ENCODE measurements around the gene VEZF1.
A peak's percentile ranks its signal among the peaks of the same experiment; 100 is the strongest.

Gene VEZF1

GRCh38 chr17:57995076-57995956 lies 7.3 kb upstream of the VEZF1 start:
- peak overlapping the region; percentile 20; the same call in 1 of the 2 replicates for H3K27ac ChIP-seq (ENCODE audit: low read length)
- peaks cover 45% of the 10 kb centered on the region for H3K4me1 ChIP-seq (ENCODE audit: low read length)
- H3K4me3 ChIP-seq (ENCODE audit: low read length), result no peak overlapping the region
- peaks cover 35% of the 10 kb centered on the region for H3K36me3 ChIP-seq (replicated peaks; ENCODE audit: low read depth, low read length)
- H3K4me2 ChIP-seq (ENCODE audit: low read length), result peak overlapping the region; percentile 50
- H3K9me3 ChIP-seq (ENCODE audit: insufficient read depth, low read length), result no peaks in the 10 kb centered on the region
- H2AFZ ChIP-seq (ENCODE audit: low read depth, low read length), result no peak overlapping the region
- H3K79me2 ChIP-seq (ENCODE audit: low read length), result peaks cover 3% of the 10 kb centered on the region
- H4K20me1 ChIP-seq (ENCODE audit: insufficient read depth, low read length), result peaks cover 35% of the 10 kb centered on the region
- no peaks in the 10 kb centered on the region for H3K27me3 ChIP-seq (ENCODE audit: low read depth, low read length)
- TF ChIP-seq EZH2phosphoT487 (IDR thresholded peaks at IDR 0.05; ENCODE audit: low read depth), result no peak
- TF ChIP-seq, protein P1, sequence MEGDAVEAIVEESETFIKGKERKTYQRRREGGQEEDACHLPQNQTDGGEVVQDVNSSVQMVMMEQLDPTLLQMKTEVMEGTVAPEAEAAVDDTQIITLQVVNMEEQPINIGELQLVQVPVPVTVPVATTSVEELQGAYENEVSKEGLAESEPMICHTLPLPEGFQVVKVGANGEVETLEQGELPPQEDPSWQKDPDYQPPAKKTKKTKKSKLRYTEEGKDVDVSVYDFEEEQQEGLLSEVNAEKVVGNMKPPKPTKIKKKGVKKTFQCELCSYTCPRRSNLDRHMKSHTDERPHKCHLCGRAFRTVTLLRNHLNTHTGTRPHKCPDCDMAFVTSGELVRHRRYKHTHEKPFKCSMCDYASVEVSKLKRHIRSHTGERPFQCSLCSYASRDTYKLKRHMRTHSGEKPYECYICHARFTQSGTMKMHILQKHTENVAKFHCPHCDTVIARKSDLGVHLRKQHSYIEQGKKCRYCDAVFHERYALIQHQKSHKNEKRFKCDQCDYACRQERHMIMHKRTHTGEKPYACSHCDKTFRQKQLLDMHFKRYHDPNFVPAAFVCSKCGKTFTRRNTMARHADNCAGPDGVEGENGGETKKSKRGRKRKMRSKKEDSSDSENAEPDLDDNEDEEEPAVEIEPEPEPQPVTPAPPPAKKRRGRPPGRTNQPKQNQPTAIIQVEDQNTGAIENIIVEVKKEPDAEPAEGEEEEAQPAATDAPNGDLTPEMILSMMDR (IDR thresholded peaks at IDR 0.05; ENCODE audit: low read depth, low read length), result peak; percentile 66
- H3K9ac ChIP-seq (ENCODE audit: low read length), result no peak overlapping the region

DNA sequence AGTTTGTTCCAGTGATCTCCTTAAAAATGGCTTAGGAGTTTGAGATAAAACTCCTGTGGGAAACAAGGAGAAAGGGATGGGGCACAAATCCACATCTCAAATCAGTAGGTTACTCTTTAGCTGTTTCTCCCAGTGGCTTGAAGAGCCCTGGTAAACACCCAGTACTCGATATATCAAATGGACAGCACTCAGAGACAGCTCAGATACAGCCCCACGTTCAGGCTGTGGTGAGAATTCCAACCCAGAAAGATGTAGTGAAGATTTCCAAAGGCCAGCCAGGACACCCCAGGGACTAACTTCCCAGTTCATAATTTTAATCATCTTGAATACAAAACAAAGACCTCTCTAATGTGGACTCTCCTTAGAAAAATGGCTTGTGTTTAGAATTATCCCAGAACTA lies 6.4 kb upstream of the VEZF1 start:
- H2AFZ ChIP-seq (ENCODE audit: low read depth, low read length), result no peak overlapping the region
- peaks cover 3% of the 10 kb centered on the region for H3K79me2 ChIP-seq (ENCODE audit: low read length)
- H3K4me2 ChIP-seq (ENCODE audit: low read length), result peak overlapping the region; percentile 50
- no peaks in the 10 kb centered on the region for H3K27me3 ChIP-seq (ENCODE audit: low read depth, low read length)
- no peak for TF ChIP-seq EZH2phosphoT487 (IDR thresholded peaks at IDR 0.05; ENCODE audit: low read depth)
- TF ChIP-seq, protein P1 (IDR thresholded peaks at IDR 0.05; ENCODE audit: low read depth, low read length), result no peak
- peaks cover 45% of the 10 kb centered on the region for H3K4me1 ChIP-seq (ENCODE audit: low read length)
- peak overlapping the region; percentile 56 for H3K27ac ChIP-seq (ENCODE audit: low read length)
- no peak overlapping the region for H3K9ac ChIP-seq (ENCODE audit: low read length)
- H3K9me3 ChIP-seq (ENCODE audit: insufficient read depth, low read length), result no peaks in the 10 kb centered on the region
- peaks cover 27% of the 10 kb centered on the region for H4K20me1 ChIP-seq (ENCODE audit: insufficient read depth, low read length)
- H3K36me3 ChIP-seq (replicated peaks; ENCODE audit: low read depth, low read length), result peaks cover 28% of the 10 kb centered on the region
- 0 out of 2 replicates have a peak overlapping the region, but pooled peaks have one; percentile 13 for H3K4me3 ChIP-seq (ENCODE audit: low read length)

DNA sequence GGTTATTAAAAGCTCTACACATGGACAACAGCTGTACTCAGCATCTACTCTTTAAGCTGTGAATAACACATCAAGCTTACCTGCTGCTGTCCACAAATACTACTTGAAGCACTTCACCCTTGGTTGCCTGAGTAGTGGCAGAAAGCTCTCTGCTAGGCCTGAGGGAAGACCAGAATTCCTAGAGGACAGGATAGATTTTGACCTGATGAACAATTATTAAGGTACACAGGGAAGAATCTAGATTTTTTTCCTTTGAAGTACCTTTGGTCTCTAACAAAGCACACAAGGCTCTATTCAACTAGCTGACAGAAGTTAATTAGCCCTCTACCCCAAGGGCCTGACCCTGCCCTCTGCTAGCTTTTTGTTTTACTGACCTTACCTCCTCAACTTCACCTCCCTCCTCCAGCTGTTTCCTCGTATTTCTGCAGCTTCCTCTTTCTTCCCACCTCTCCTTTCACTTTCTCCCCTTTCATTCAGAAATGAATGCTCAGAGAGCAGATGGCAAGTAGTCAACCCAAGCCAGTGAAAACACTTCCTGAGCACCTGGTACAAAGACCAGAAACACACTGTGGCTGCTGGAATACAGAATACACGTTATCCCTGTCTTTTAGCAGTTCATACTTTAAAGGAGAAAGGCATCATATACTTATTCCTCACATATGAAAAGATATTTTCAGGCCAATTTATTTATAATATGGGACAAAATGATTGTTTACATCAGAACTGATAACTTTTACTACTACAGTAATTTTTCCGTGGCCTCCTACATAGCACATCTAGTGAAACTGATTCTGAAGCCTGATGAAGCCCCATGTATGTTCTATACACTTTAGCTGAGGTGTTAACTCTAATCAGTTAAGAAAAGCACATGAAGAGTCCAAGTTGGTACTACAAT lies 5.7 kb upstream of the VEZF1 start:
- Histone ChIP-seq H4K20me1 (ENCODE audit: insufficient read depth, low read length) (peaks cover 20% of the 10 kb centered on the region), H2AFZ (ENCODE audit: low read depth, low read length) (no peak overlapping the region), H3K9ac (ENCODE audit: low read length) (0 out of 2 replicates have a peak overlapping the region, but pooled peaks have one; percentile 15)

More for the DNA sequence above, 5.7 kb upstream of the VEZF1 start:
- peak overlapping the region; percentile 50 for H3K4me2 ChIP-seq (ENCODE audit: low read length)
- TF ChIP-seq, protein P1 (IDR thresholded peaks at IDR 0.05; ENCODE audit: low read depth, low read length), result no peak
- TF ChIP-seq EZH2phosphoT487 (IDR thresholded peaks at IDR 0.05; ENCODE audit: low read depth), result no peak
- H3K4me3 ChIP-seq (ENCODE audit: low read length), result peak overlapping the region; percentile 13; the same call in 1 of the 2 replicates
- H3K27me3 ChIP-seq (ENCODE audit: low read depth, low read length), result no peaks in the 10 kb centered on the region
- H3K4me1 ChIP-seq (ENCODE audit: low read length), result peaks cover 42% of the 10 kb centered on the region
- H3K27ac ChIP-seq (ENCODE audit: low read length), result peak overlapping the region; percentile 56
- peaks cover 21% of the 10 kb centered on the region for H3K36me3 ChIP-seq (replicated peaks; ENCODE audit: low read depth, low read length)
- no peaks in the 10 kb centered on the region for H3K79me2 ChIP-seq (ENCODE audit: low read length)
- no peaks in the 10 kb centered on the region for H3K9me3 ChIP-seq (ENCODE audit: insufficient read depth, low read length)

Measured in OCI-LY3 (cell line).